Measurements from ENCODE around the gene KRTCAP2.

GRCh38 chr1:155198547-155198906 is 25.4 kb upstream of the KRTCAP2 start:
- TF ChIP-seq, protein P1, sequence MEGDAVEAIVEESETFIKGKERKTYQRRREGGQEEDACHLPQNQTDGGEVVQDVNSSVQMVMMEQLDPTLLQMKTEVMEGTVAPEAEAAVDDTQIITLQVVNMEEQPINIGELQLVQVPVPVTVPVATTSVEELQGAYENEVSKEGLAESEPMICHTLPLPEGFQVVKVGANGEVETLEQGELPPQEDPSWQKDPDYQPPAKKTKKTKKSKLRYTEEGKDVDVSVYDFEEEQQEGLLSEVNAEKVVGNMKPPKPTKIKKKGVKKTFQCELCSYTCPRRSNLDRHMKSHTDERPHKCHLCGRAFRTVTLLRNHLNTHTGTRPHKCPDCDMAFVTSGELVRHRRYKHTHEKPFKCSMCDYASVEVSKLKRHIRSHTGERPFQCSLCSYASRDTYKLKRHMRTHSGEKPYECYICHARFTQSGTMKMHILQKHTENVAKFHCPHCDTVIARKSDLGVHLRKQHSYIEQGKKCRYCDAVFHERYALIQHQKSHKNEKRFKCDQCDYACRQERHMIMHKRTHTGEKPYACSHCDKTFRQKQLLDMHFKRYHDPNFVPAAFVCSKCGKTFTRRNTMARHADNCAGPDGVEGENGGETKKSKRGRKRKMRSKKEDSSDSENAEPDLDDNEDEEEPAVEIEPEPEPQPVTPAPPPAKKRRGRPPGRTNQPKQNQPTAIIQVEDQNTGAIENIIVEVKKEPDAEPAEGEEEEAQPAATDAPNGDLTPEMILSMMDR (IDR thresholded peaks at IDR 0.05) = no peak
- no peak for TF ChIP-seq POLR2AphosphoS5 (IDR thresholded peaks at IDR 0.05)
- no peak for TF ChIP-seq EP300 (IDR thresholded peaks at IDR 0.05)
